HepG2 (cell line): Measurements from ENCODE around the gene QSOX2. TPM values are rescaled to one million over a fixed set of nuclear protein-coding genes. Genes with fewer than 3 reads are reported as not detected.

Experiments used
- ATAC-seq: fragments of 200-7000 bp; cut with Tn5 transposase; 3 replicates; pipeline ENCODE4 v1.9.1; 2020; ENCODE audit warnings: mild to moderate bottlenecking, moderate library complexity
- BruUV-seq: library from RNA; stranded (reverse); fragments of 400-500 nt; replicated peaks from 2 replicates; lab custom pipeline; 2021; lab: Mats Ljungman, UMichigan
- CTCF ChIA-PET: fragments of 300-600 bp; formaldehyde crosslinking; extraction: SDS; loops from one replicate; lab custom pipeline; 2021; ENCODE audit warnings: low total read pairs, inconsistent platforms, low intra/inter-chr PET ratio; lab: Yijun Ruan, JAX
- POLR2A ChIA-PET: fragments of 350-600 bp; sonication (Branson Sonifier 250); formaldehyde crosslinking; loops from one replicate; lab custom pipeline; 2020; ENCODE audit warnings: antibody characterized with exemption, inconsistent platforms; lab: Yijun Ruan, JAX
- DNase-seq: peaks from one replicate; pipeline ENCODE4 v3.0.0-alpha.2; 2015; ENCODE audit warnings: low spot score
- FAIRE-seq: peaks from 3 replicates; lab custom pipeline; 2011; peaks lifted over from hg19 to GRCh38; lab: Jason Lieb, UNC
- H2AFZ ChIP-seq: one replicate; pipeline ENCODE4 v1.6.1; 2011; ENCODE audit warnings: low read length, inconsistent platforms
- H3K27ac ChIP-seq: fragments of 300-600 bp; 3 replicates; pipeline ENCODE4 v1.8.0; 2011; ENCODE audit warnings: mixed run types, mild to moderate bottlenecking, mixed read lengths, low read length, inconsistent platforms; ENCODE audit not compliant: insufficient read depth; ENCODE audit errors: extremely low read length
- H3K27me3 ChIP-seq, 2 experiments: fragments of 200-600 bp in 1 of 2; 2 replicates in 1 of 2; 3 replicates in 1 of 2; pipeline versions ENCODE4 v1.6.0 to v1.8.0; 2011; ENCODE audit warnings: low read length in 2 of 2, mild to moderate bottlenecking in 2 of 2, moderate library complexity in 2 of 2, inconsistent platforms in 1 of 2; ENCODE audit not compliant: insufficient read depth in 2 of 2, control insufficient read depth in 1 of 2
- H3K36me3 ChIP-seq, 2 experiments: fragments of 200-600 bp in 1 of 2; replicated peaks in 1 of 2; 2 replicates in 1 of 2; 3 replicates in 1 of 2; pipeline versions ENCODE4 v1.5.1 to v1.8.0; 2011; ENCODE audit warnings: low read length in 2 of 2, inconsistent platforms in 1 of 2; ENCODE audit not compliant: insufficient read depth in 2 of 2, control insufficient read depth in 1 of 2
- H3K4me1 ChIP-seq: 2 replicates; pipeline ENCODE4 v1.5.1; 2012; ENCODE audit warnings: low read length, inconsistent platforms; ENCODE audit not compliant: insufficient read depth
- H3K4me2 ChIP-seq: 2 replicates; pipeline ENCODE4 v1.6.0; 2011; ENCODE audit warnings: low read depth, low read length, inconsistent platforms
- H3K4me3 ChIP-seq, 3 experiments: fragments of 200-600 bp in 1 of 3; sonication (generic), shearing (Covaris generic) in 1 of 3; replicated peaks in 1 of 3; 2 replicates each; pipeline ENCODE4 v1.5.1; 2011 to 2016; ENCODE audit warnings: low read length in 3 of 3, inconsistent platforms in 2 of 3, low read depth in 2 of 3, mild to moderate bottlenecking in 2 of 3, control low read depth in 1 of 3, mixed read lengths in 1 of 3; ENCODE audit not compliant: insufficient read depth in 1 of 3
- H3K79me2 ChIP-seq: one replicate; pipeline ENCODE4 v1.6.1; 2011; ENCODE audit warnings: low read length, inconsistent platforms; ENCODE audit not compliant: insufficient read depth
- H3K9ac ChIP-seq: 2 replicates; pipeline ENCODE4 v1.6.0; 2011; ENCODE audit warnings: mild to moderate bottlenecking, low read depth, low read length, inconsistent platforms; ENCODE audit not compliant: insufficient read depth
- H3K9me3 ChIP-seq: 2 replicates; pipeline ENCODE4 v1.5.1; 2012; ENCODE audit warnings: mild to moderate bottlenecking, low read length
- H4K20me1 ChIP-seq: 2 replicates; pipeline ENCODE4 v1.6.0; 2011; ENCODE audit warnings: inconsistent platforms, mild to moderate bottlenecking, low read length, moderate library complexity; ENCODE audit not compliant: insufficient read depth
- DNMT3B ChIP-seq: conservative IDR thresholded peaks from 2 replicates; pipeline ENCODE4 v1.6.1; 2016; ENCODE audit warnings: missing biosample characterization, control low read depth
- FOXA3 ChIP-seq: IDR thresholded peaks from 2 replicates; pipeline ENCODE4 v1.6.1; 2016; ENCODE audit warnings: missing genetic modification reagents, missing compliant biosample characterization
- KIAA2018 ChIP-seq: sonication (generic); formaldehyde crosslinking; IDR thresholded peaks from 2 replicates; pipeline ENCODE4 v1.5.0; 2020; ENCODE audit warnings: mild to moderate bottlenecking, missing genetic modification reagents, borderline replicate concordance
- RFX5 ChIP-seq: IDR thresholded peaks from 2 replicates; pipeline ENCODE4 v1.6.1; 2011; ENCODE audit warnings: low read depth, low read length, improper control_type of control experiment
- TBX3 ChIP-seq: fragments of 450-650 bp; IDR thresholded peaks from 2 replicates; pipeline ENCODE4 v1.6.1; 2017; ENCODE audit warnings: antibody characterized with exemption, mild to moderate bottlenecking, inconsistent platforms, borderline replicate concordance
- TFE3 ChIP-seq: IDR thresholded peaks from 2 replicates; pipeline ENCODE4 v1.6.1; 2016
- THYN1 ChIP-seq: sonication (generic); formaldehyde crosslinking; IDR thresholded peaks from 2 replicates; pipeline ENCODE4 v1.8.1; 2023; ENCODE audit warnings: low read depth, mild to moderate bottlenecking, moderate library complexity, missing genetic modification reagents, borderline replicate concordance
- ZNF574 ChIP-seq: sonication (generic); formaldehyde crosslinking; IDR thresholded peaks from 2 replicates; pipeline ENCODE4 v1.4.0; 2020; ENCODE audit warnings: missing genetic modification reagents
- ZNF674 ChIP-seq: sonication (generic); formaldehyde crosslinking; IDR thresholded peaks from 2 replicates; pipeline ENCODE4 v1.5.0; 2020; ENCODE audit warnings: low read depth, mild to moderate bottlenecking, missing genetic modification reagents
- ZNF775 ChIP-seq: sonication (generic); formaldehyde crosslinking; IDR thresholded peaks from 2 replicates; pipeline ENCODE4 v1.4.0; 2020; ENCODE audit warnings: missing genetic modification reagents, mild to moderate bottlenecking, moderate library complexity, borderline replicate concordance
- ZNF816 ChIP-seq: sonication (generic); formaldehyde crosslinking; IDR thresholded peaks from 2 replicates; pipeline ENCODE4 v1.8.0; 2022; ENCODE audit warnings: missing genetic modification reagents, mild to moderate bottlenecking, borderline replicate concordance
- WGBS: methylation state at CpG from one replicate; pipeline ENCODE4 v1.1.6; 2017; ENCODE audit warnings: low lambda C conversion rate; 5-methylcytosine and 5-hydroxymethylcytosine counted together
- in situ Hi-C: cut with HindIII; loops from 2 replicates; pipeline ENCODE4 v1.10.0; 2017; ENCODE audit warnings: low pct_unique_long_range_greater_than_20kb; ENCODE audit not compliant: extremely low pct_ligation_motif_present
- intact Hi-C: fragments of 100-400 bp; cut with micrococcal nuclease; formaldehyde crosslinking; loops from one replicate; pipeline ENCODE4 v1.10.0; 2022; ENCODE audit not compliant: unreplicated experiment
- polyA plus RNA-seq, 8 experiments: library from polyadenylated mRNA; depleted of rRNA in 3 of 8; stranded (reverse) in 7 of 8; unstranded in 1 of 8; fragments of >200 nt; fragmentation: Illumina TruSeq in 4 of 8; extraction: Trizol in 4 of 8; gene quantifications; 2 replicates each; pipeline versions ENCODE4 v1.2.1 to v1.2.3, GENCODE V29; 2011 to 2016; ENCODE audit warnings: low read depth in 4 of 8, missing spikeins in 1 of 8, mixed read lengths in 1 of 8; ENCODE audit not compliant: insufficient read depth in 1 of 8
- total RNA-seq, 5 experiments: library from RNA; depleted of rRNA; stranded (reverse); fragments of >200 nt; fragmentation: Illumina TruSeq; extraction: Trizol; gene quantifications; 2 replicates each; pipeline ENCODE4 v1.2.3, GENCODE V29; 2016; ENCODE audit warnings: low read depth in 1 of 5

The QSOX2 gene
- total and polyA plus RNA-seq, 2 of the 13 experiments (the other 11 are each of a cell fraction or from before 2014, with no cell fraction given) = 27.1 to 42.1 TPM

- CTCF ChIA-PET = no interaction called here
- peaks cover 9 to 73% of the 10 kb centered on the region in 2 experiments for H3K27me3 ChIP-seq
Observed at GRCh38 chr9:136192289-136193126, 53.1 kb downstream of the QSOX2 start.

More at GRCh38 chr9:136192289-136193126, 53.1 kb downstream of the QSOX2 start:
- Histone ChIP-seq H3K4me1 (no peaks in the 10 kb centered on the region), H3K4me2 (no peak overlapping the region), H4K20me1 (no peaks in the 10 kb centered on the region), H3K9ac (no peak overlapping the region), H3K36me3 (no peaks in the 10 kb centered on the region), H2AFZ (no peak overlapping the region), H3K27ac (no peak overlapping the region), H3K79me2 (no peaks in the 10 kb centered on the region), H3K9me3 (no peaks in the 10 kb centered on the region), H3K4me3 (no peak overlapping the region)
- BruUV-seq = no TSS peak
- no peak for FAIRE-seq
- DNase-seq = no peak
- TF ChIP-seq ZNF775 (CRISPR knock-in tag) = no peak
- no peak for TF ChIP-seq ZNF574 (CRISPR knock-in tag)
- no peak for TF ChIP-seq ZNF674 (CRISPR knock-in tag)
- no peak for TF ChIP-seq DNMT3B (CRISPR knock-in tag)
- no peak for TF ChIP-seq FOXA3
- no peak for TF ChIP-seq RFX5
- TF ChIP-seq THYN1 (CRISPR knock-in tag) = no peak
- TF ChIP-seq KIAA2018 (CRISPR knock-in tag) = no peak
- no peak for TF ChIP-seq ZNF816
- TF ChIP-seq TFE3 (CRISPR knock-in tag) = no peak
- TF ChIP-seq TBX3 = no peak
- POLR2A ChIA-PET = no interaction called here
- 41% methylated on average over 23 of the region's 51 CpGs for WGBS
- intact Hi-C loops = no loop called here
- ATAC-seq = no peak
- in situ Hi-C loops = no loop called here
